ENCODE measurements around the gene TRIM24. TPM values are rescaled to one million over a fixed set of nuclear protein-coding genes. Genes with fewer than 3 reads are reported as not detected.

TRIM24 gene
- total RNA-seq, 5 donors from 2014 or later (not counting 1 experiment from before 2014, with no cell fraction given): 16.0 to 18.9 (median 17.1) TPM

DNA sequence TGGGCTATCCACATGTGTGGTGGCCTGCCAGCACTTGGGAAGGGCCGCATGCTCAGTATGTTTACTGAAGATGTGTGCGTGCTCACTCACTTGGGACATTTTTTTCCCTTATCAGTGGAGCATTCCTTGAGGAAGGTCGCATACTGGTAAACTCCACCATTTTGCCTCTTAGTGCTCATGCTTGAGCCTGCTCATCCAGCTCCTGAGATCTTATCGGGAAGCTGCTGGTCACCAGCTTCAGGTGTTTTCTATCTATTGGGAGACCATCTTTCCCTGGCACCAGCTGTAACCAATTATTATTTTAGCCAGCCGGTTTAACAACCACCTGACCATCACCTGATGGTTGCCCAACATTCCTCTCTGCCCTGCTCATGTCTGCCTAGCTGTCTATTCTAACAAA is 35.0 kb upstream of the TRIM24 start:
- WGBS (ENCODE audit: insufficient coverage): 94% methylated on average over 5 of the region's 5 CpGs
- Mint-ChIP-seq H3K4me3 (no peak overlapping the region), H3K9me3 (peaks cover 8 to 12% (median 8%) of the 10 kb centered on the region in 3 donors), H3K27ac (no peak overlapping the region), H3K36me3 (no peaks in the 10 kb centered on the region), H3K4me1 (no peaks in the 10 kb centered on the region), H3K27me3 (peaks cover 3 to 12% of the 10 kb centered on the region in 2 donors)
- CTCF ChIA-PET: no interaction called here
- Histone ChIP-seq H3K4me1 (ENCODE audit: control insufficient read depth in 1 of 2, extremely low read depth in 1 of 2, insufficient read depth in 2 of 2, low read length in 2 of 2) (no peaks in the 10 kb centered on the region), H3K36me3 (ENCODE audit: control insufficient read depth in 2 of 2, extremely low read depth in 1 of 2, insufficient read depth in 1 of 2, low read length in 1 of 2) (no peaks in the 10 kb centered on the region), H3K27me3 (replicated peaks in 1 of 2; ENCODE audit: control insufficient read depth in 2 of 2, extremely low read depth in 1 of 2, insufficient read depth in 2 of 2, low read length in 1 of 2) (no peaks in the 10 kb centered on the region), H3K9me3 (no peaks in the 10 kb centered on the region), H3K4me3 (ENCODE audit: control insufficient read depth in 1 of 2, extremely low read depth in 1 of 2, low read length in 1 of 2) (no peak overlapping the region), H3K27ac (ENCODE audit: low read length) (no peak overlapping the region)
- ATAC-seq (replicated peaks in 1 of 4) (no peak), DNase-seq (no peak)
- POLR2A ChIA-PET: no interaction called here

DNA sequence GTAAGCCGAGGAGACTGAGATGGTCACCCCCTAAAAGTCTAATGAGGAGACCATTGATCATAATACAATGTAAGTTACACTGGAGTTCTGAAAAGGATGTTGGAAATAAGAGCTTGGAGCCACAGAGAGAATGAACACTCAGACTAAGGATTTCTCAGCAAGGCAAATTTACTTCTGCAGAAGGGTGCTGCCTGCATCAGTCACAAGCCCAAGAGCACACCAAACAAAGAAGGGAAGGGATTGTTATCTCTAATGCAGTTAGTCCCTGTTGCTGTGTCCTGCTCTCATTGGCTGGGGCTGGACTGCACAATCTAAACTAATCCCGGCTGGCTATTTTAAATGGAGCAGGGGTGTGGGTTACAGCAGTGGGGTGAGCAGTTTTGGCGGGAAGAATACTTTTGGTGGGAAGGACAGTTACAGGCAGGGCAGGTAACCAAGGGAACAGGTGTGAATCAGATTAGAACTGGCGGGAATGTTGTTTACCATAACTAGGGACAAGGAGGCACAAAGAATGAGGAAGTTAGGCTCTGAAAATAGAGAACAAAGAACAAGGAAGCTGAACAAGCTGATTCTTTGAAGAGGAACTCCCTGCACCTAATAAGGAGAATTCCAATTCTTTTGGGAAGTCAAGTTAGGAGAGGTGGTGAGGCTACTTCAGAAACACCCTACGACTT is 30.3 kb upstream of the TRIM24 start:
- Histone ChIP-seq H3K27ac (ENCODE audit: low read length) (no peak overlapping the region), H3K27me3 (replicated peaks in 1 of 2; ENCODE audit: control insufficient read depth in 2 of 2, extremely low read depth in 1 of 2, insufficient read depth in 2 of 2, low read length in 1 of 2) (peaks cover 0 to 3% of the 10 kb centered on the region in 2 experiments), H3K9me3 (no peaks in the 10 kb centered on the region), H3K4me1 (ENCODE audit: control insufficient read depth in 1 of 2, extremely low read depth in 1 of 2, insufficient read depth in 2 of 2, low read length in 2 of 2) (no peaks in the 10 kb centered on the region), H3K36me3 (ENCODE audit: control insufficient read depth in 2 of 2, extremely low read depth in 1 of 2, insufficient read depth in 1 of 2, low read length in 1 of 2) (no peaks in the 10 kb centered on the region), H3K4me3 (ENCODE audit: control insufficient read depth in 1 of 2, extremely low read depth in 1 of 2, low read length in 1 of 2) (no peak overlapping the region)
- peaks cover 0 to 12% of the 10 kb centered on the region in 2 donors for H3K27me3 Mint-ChIP-seq
- no peak overlapping the region for H3K27ac Mint-ChIP-seq
- CTCF ChIA-PET: no interaction called here
- DNase-seq: no peak
- ATAC-seq (replicated peaks in 1 of 4): no peak
- no peak overlapping the region for H3K4me3 Mint-ChIP-seq
- no peaks in the 10 kb centered on the region for H3K4me1 Mint-ChIP-seq
- POLR2A ChIA-PET: no interaction called here
- peaks cover 8 to 31% (median 19%) of the 10 kb centered on the region in 3 donors for H3K9me3 Mint-ChIP-seq
- 95% methylated on average over 3 of the region's 5 CpGs for WGBS (ENCODE audit: insufficient coverage)
- H3K36me3 Mint-ChIP-seq: no peaks in the 10 kb centered on the region

DNA sequence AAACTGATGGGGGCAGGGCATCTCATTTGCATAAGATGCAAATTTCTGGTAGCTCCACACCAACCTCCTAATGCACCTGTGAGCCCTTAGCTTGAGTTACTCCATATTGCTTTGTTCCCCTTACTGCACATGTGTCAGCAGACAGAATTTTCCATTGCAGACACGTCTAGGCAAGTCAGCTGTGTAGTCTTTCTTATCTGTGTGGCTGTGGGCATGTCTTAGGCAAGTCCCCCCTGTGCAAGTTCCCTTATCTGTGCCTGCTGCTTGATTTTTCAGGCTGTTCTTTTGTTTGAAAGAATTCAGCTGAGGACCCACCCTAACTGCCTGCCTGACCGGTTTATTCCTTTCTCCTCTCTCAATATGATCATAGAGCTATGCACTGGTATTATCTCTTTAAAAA is 28.5 kb upstream of the TRIM24 start:
- ATAC-seq (replicated peaks in 1 of 4): no peak
- Mint-ChIP-seq H3K36me3 (no peaks in the 10 kb centered on the region), H3K9me3 (peaks cover 8 to 34% (median 19%) of the 10 kb centered on the region in 3 donors), H3K4me3 (no peak overlapping the region), H3K4me1 (no peaks in the 10 kb centered on the region), H3K27ac (no peak overlapping the region), H3K27me3 (peaks cover 4 to 6% of the 10 kb centered on the region in 2 donors)
- no peaks in the 10 kb centered on the region for H3K4me1 ChIP-seq (ENCODE audit: control insufficient read depth in 1 of 2, extremely low read depth in 1 of 2, insufficient read depth in 2 of 2, low read length in 2 of 2)
- no peak overlapping the region for H3K4me3 ChIP-seq (ENCODE audit: control insufficient read depth in 1 of 2, extremely low read depth in 1 of 2, low read length in 1 of 2)
- no peaks in the 10 kb centered on the region for H3K9me3 ChIP-seq
- H3K36me3 ChIP-seq (ENCODE audit: control insufficient read depth in 2 of 2, extremely low read depth in 1 of 2, insufficient read depth in 1 of 2, low read length in 1 of 2): no peaks in the 10 kb centered on the region
- no CpG with 5 or more reads among the region's 2 CpGs for WGBS (ENCODE audit: insufficient coverage)
- H3K27ac ChIP-seq (ENCODE audit: low read length): no peak overlapping the region
- peaks cover 0 to 3% of the 10 kb centered on the region in 2 experiments for H3K27me3 ChIP-seq (replicated peaks in 1 of 2; ENCODE audit: control insufficient read depth in 2 of 2, extremely low read depth in 1 of 2, insufficient read depth in 2 of 2, low read length in 1 of 2)
- POLR2A ChIA-PET: interaction anchor here in 1 of 2 donors (0.7 kb wide), 1 partner anchor 139 kb away, joined by 5 read pairs; no protein-coding TSS in a partner anchor
- no peak for DNase-seq
- CTCF ChIA-PET: no interaction called here

- POLR2A ChIA-PET: no interaction called here
Measured at GRCh38 chr7:138433583-138434443, 26.2 kb upstream of the TRIM24 start.

GRCh38 chr7:138434597-138435019 is 25.5 kb upstream of the TRIM24 start:
- Histone ChIP-seq H3K9me3 (no peaks in the 10 kb centered on the region), H3K27me3 (replicated peaks in 1 of 2; ENCODE audit: control insufficient read depth in 2 of 2, extremely low read depth in 1 of 2, insufficient read depth in 2 of 2, low read length in 1 of 2) (peaks cover 0 to 3% of the 10 kb centered on the region in 2 experiments), H3K4me3 (ENCODE audit: control insufficient read depth in 1 of 2, extremely low read depth in 1 of 2, low read length in 1 of 2) (no peak overlapping the region), H3K36me3 (ENCODE audit: control insufficient read depth in 2 of 2, extremely low read depth in 1 of 2, insufficient read depth in 1 of 2, low read length in 1 of 2) (no peaks in the 10 kb centered on the region), H3K4me1 (ENCODE audit: control insufficient read depth in 1 of 2, extremely low read depth in 1 of 2, insufficient read depth in 2 of 2, low read length in 2 of 2) (no peaks in the 10 kb centered on the region), H3K27ac (ENCODE audit: low read length) (no peak overlapping the region)
- Mint-ChIP-seq H3K27ac (no peak overlapping the region), H3K9me3 (peaks cover 4 to 26% (median 16%) of the 10 kb centered on the region in 3 donors), H3K4me1 (no peaks in the 10 kb centered on the region), H3K27me3 (peaks cover 9% of the 10 kb centered on the region in 2 donors), H3K36me3 (no peaks in the 10 kb centered on the region), H3K4me3 (no peak overlapping the region)
- ATAC-seq (replicated peaks in 1 of 4): no peak
- ChIA-PET POLR2A (no interaction called here), CTCF (no interaction called here)
- no CpG with 5 or more reads among the region's 2 CpGs for WGBS (ENCODE audit: insufficient coverage)
- no peak for DNase-seq

More at GRCh38 chr7:138433583-138434443, 26.2 kb upstream of the TRIM24 start:
- no peaks in the 10 kb centered on the region for H3K4me1 ChIP-seq (ENCODE audit: control insufficient read depth in 1 of 2, extremely low read depth in 1 of 2, insufficient read depth in 2 of 2, low read length in 2 of 2)
- no peaks in the 10 kb centered on the region for H3K36me3 ChIP-seq (ENCODE audit: control insufficient read depth in 2 of 2, extremely low read depth in 1 of 2, insufficient read depth in 1 of 2, low read length in 1 of 2)
- Mint-ChIP-seq H3K36me3 (no peaks in the 10 kb centered on the region), H3K9me3 (peaks cover 8 to 30% (median 19%) of the 10 kb centered on the region in 3 donors), H3K4me1 (no peaks in the 10 kb centered on the region), H3K27ac (no peak overlapping the region), H3K4me3 (no peak overlapping the region), H3K27me3 (peaks cover 4 to 6% of the 10 kb centered on the region in 2 donors)
- peaks cover 0 to 3% of the 10 kb centered on the region in 2 experiments for H3K27me3 ChIP-seq (replicated peaks in 1 of 2; ENCODE audit: control insufficient read depth in 2 of 2, extremely low read depth in 1 of 2, insufficient read depth in 2 of 2, low read length in 1 of 2)
- CTCF ChIA-PET: interaction anchor here (0.5 to 0.6 kb wide), 2 partner anchors 49 to 290 kb away, joined by 3 read pairs; no protein-coding TSS in a partner anchor
- DNase-seq (no peak), ATAC-seq (replicated peaks in 1 of 4) (no peak)
- no peak overlapping the region for H3K27ac ChIP-seq (ENCODE audit: low read length)
- no peak overlapping the region for H3K4me3 ChIP-seq (ENCODE audit: control insufficient read depth in 1 of 2, extremely low read depth in 1 of 2, low read length in 1 of 2)
- 83% methylated on average over 3 of the region's 6 CpGs for WGBS (ENCODE audit: insufficient coverage)
- H3K9me3 ChIP-seq: no peaks in the 10 kb centered on the region

- H3K9me3 Mint-ChIP-seq: peaks cover 0 to 18% (median 8%) of the 10 kb centered on the region in 3 donors
- ATAC-seq (replicated peaks in 1 of 4) (no peak), DNase-seq (no peak)
- POLR2A ChIA-PET: no interaction called here
- CTCF ChIA-PET: no interaction called here
- Histone ChIP-seq H3K27ac (ENCODE audit: low read length) (no peak overlapping the region), H3K36me3 (ENCODE audit: control insufficient read depth in 2 of 2, extremely low read depth in 1 of 2, insufficient read depth in 1 of 2, low read length in 1 of 2) (no peaks in the 10 kb centered on the region), H3K4me1 (ENCODE audit: control insufficient read depth in 1 of 2, extremely low read depth in 1 of 2, insufficient read depth in 2 of 2, low read length in 2 of 2) (no peaks in the 10 kb centered on the region), H3K9me3 (no peaks in the 10 kb centered on the region), H3K4me3 (ENCODE audit: control insufficient read depth in 1 of 2, extremely low read depth in 1 of 2, low read length in 1 of 2) (no peak overlapping the region), H3K27me3 (replicated peaks in 1 of 2; ENCODE audit: control insufficient read depth in 2 of 2, extremely low read depth in 1 of 2, insufficient read depth in 2 of 2, low read length in 1 of 2) (peaks cover 0 to 3% of the 10 kb centered on the region in 2 experiments)
- 93% methylated on average over 8 of the region's 10 CpGs for WGBS (ENCODE audit: insufficient coverage)
- H3K27me3 Mint-ChIP-seq: peaks cover 9% of the 10 kb centered on the region in 2 donors
- no peaks in the 10 kb centered on the region for H3K36me3 Mint-ChIP-seq
- no peaks in the 10 kb centered on the region for H3K4me1 Mint-ChIP-seq
- H3K27ac Mint-ChIP-seq: no peak overlapping the region
- H3K4me3 Mint-ChIP-seq: no peak overlapping the region
Measured at GRCh38 chr7:138435231-138435919, 24.7 kb upstream of the TRIM24 start.
